ENCODE results near the gene FANCB.

The FANCB gene

DNA sequence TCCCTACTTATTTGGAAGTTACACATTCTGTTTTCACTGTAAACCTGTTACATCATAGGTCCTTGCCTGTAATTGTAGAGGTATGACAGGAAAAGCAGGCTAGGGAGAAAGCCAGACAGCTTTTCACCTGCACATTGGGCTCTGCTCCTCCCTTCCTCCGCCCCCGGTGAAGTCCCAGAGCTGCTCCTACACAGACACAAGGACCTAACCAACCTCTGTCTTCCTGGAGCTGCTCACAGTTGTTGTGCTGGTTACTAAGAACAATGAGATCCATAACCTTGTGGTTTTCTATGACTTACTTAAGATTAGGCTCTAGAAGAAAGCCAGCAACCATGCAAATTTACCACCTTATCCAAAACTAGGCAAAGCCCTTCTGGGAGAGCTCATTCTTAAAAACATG lies 40.4 kb upstream of the FANCB start:
- H3K4me3 ChIP-seq (ENCODE audit: low read depth, low read length): no peak overlapping the region
- TF ChIP-seq, protein P1, sequence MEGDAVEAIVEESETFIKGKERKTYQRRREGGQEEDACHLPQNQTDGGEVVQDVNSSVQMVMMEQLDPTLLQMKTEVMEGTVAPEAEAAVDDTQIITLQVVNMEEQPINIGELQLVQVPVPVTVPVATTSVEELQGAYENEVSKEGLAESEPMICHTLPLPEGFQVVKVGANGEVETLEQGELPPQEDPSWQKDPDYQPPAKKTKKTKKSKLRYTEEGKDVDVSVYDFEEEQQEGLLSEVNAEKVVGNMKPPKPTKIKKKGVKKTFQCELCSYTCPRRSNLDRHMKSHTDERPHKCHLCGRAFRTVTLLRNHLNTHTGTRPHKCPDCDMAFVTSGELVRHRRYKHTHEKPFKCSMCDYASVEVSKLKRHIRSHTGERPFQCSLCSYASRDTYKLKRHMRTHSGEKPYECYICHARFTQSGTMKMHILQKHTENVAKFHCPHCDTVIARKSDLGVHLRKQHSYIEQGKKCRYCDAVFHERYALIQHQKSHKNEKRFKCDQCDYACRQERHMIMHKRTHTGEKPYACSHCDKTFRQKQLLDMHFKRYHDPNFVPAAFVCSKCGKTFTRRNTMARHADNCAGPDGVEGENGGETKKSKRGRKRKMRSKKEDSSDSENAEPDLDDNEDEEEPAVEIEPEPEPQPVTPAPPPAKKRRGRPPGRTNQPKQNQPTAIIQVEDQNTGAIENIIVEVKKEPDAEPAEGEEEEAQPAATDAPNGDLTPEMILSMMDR (IDR thresholded peaks at IDR 0.05; ENCODE audit: borderline replicate concordance, insufficient read depth, low read depth, low read length): no peak

DNA sequence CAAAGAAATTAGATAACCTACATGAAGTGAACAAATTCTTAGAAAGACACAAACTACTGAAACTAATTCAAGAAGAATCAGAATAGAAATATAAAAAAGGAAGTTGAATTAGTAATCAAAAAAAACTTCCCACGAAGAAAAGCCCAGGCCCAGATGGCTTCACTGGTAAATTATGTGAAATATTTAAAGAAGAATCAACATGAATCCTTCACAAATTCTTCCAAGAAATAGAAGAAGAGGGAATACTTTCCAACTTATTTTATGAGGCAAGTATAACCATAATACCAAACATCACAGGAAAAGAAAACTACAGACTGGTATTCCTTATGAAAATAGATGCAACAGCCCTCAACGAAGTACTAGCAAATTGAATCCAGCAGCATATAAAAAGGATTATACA lies 31.0 kb upstream of the FANCB start:
- no peak overlapping the region for H3K4me3 ChIP-seq (ENCODE audit: low read depth, low read length)
- TF ChIP-seq, protein P1 (IDR thresholded peaks at IDR 0.05; ENCODE audit: borderline replicate concordance, insufficient read depth, low read depth, low read length): no peak

DNA sequence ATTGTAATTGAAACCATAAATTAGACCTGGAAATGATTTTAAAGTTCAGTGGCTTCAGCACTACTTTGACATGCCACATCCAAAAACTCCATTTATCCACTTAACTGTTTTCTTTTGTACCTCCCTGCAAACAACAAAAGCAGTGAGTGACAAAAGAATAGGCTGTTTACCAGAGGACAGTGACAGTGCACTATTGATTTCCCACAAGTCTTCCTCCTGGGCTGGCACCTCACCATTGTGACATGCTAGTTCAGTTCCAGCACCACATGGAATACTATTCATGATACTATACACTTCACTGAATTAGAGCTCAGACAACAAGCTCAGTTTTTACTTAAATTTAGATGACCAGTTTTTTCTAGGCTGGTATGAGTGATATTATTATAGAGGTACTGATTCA lies 29.7 kb upstream of the FANCB start:
- TF ChIP-seq, protein P1 (IDR thresholded peaks at IDR 0.05; ENCODE audit: borderline replicate concordance, insufficient read depth, low read depth, low read length): no peak

DNA sequence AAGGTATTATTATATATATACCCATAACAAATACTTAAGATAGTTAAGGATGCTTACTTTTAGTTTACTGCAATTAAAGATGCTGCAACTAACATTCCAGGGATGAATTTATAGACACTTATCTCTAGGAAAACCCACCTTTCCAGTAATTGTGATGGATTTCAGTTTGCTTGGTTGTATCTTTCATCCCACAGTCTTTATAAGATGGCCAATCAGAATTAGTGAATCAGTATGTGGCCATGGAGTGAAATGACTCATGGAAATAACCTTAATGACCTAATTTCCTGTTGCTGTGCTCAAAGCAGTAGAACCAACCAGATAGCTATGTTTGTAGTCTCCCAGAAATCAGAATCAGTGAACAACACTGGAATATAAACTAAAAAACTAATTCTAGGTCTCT lies 26.7 kb upstream of the FANCB start:
- H3K4me3 ChIP-seq (ENCODE audit: low read depth, low read length): no peak overlapping the region
- TF ChIP-seq, protein P1 (IDR thresholded peaks at IDR 0.05; ENCODE audit: borderline replicate concordance, insufficient read depth, low read depth, low read length): no peak

More for the DNA sequence above, 29.7 kb upstream of the FANCB start:
- no peak overlapping the region for H3K4me3 ChIP-seq (ENCODE audit: low read depth, low read length)

DNA sequence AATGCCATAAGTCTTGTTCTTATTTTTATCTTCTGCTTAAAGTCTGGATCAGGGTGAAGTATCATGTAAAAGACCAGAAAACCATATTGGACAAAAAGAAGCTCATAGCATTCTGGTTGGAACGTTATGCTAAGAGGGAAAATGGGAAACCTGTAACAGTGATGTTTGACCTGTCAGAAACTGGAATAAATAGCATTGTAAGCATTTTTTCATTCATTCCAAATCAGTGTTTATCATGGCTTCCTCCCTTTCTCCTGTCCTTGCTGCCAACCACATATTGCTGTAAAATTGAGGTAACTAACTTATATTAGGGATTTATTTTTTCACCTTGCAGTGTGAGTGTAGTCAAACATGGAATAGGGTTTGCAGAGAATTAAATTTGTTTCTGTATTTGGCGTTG lies 24.2 kb upstream of the FANCB start:
- H3K4me3 ChIP-seq (ENCODE audit: low read depth, low read length): no peak overlapping the region
- TF ChIP-seq, protein P1 (IDR thresholded peaks at IDR 0.05; ENCODE audit: borderline replicate concordance, insufficient read depth, low read depth, low read length): no peak

DNA sequence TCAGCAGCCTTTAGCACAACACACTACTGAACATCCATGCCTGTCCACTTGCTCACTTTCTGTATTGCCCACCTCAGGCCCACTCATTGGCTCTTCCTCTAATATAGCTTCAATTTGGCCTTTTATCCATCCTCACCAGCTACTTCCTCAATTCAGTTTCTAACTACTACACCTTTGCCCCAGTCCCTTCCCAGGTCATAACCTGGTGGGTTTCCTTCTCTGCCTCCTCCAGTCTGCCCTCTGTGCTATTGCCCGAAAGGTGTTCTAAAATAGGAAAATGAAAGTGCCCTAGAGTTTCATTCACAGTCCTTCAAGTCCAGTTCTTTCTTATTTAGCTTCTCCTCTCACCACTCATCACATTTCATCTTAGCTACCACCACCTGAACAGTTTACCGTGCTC lies 23.4 kb upstream of the FANCB start:
- no peak overlapping the region for H3K4me3 ChIP-seq (ENCODE audit: low read depth, low read length)
- TF ChIP-seq, protein P1 (IDR thresholded peaks at IDR 0.05; ENCODE audit: borderline replicate concordance, insufficient read depth, low read depth, low read length): no peak

DNA sequence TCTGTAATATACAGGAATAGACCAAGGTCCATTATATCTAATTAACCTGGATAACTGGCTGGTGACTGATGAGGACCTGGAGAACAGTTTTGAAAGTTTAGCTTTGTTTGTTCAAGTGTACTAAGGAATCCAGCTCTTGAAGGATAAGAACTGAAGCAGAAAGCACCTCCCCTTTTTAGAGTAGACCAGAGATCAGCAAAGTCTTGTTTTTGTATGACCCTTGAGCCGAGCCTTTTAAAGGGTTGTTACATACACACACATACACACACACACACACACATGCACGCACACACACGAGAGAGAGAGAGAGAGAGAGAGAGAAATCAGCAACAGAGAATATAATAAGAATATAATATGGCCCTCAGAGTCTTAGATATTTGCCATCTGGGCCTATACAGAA lies 13.4 kb upstream of the FANCB start:
- TF ChIP-seq, protein P1 (IDR thresholded peaks at IDR 0.05; ENCODE audit: borderline replicate concordance, insufficient read depth, low read depth, low read length): no peak
- H3K4me3 ChIP-seq (ENCODE audit: low read depth, low read length): no peak overlapping the region
